Caco-2 (cell line): ENCODE data around the gene SYNGR3. TPM values are rescaled to one million over a fixed set of nuclear protein-coding genes. Genes with fewer than 3 reads are reported as not detected.

Experiments
- BruUV-seq: library from RNA; stranded (reverse); fragments of 400-500 nt; replicated peaks from 2 replicates; lab custom pipeline; 2021; lab: Mats Ljungman, UMichigan
- CTCF ChIA-PET: fragments of 300-600 bp; sonication (Branson Sonifier 250); formaldehyde crosslinking; loops from one replicate; lab custom pipeline; 2022; ENCODE audit warnings: antibody characterized with exemption; lab: Charles Lee
- POLR2A ChIA-PET: fragments of 300-600 bp; sonication (Branson Sonifier 250); formaldehyde crosslinking; loops from one replicate; lab custom pipeline; 2022; ENCODE audit warnings: antibody characterized with exemption; lab: Charles Lee
- DNase-seq, 2 experiments: peaks; one replicate each; pipeline versions ENCODE4 v3.0.0 to v3.0.0-alpha.2; 2020 to 2022
- H3K27me3 ChIP-seq: replicated peaks from 2 replicates; pipeline ENCODE4 v1.6.0; 2011; ENCODE audit warnings: low read length; ENCODE audit not compliant: control insufficient read depth, insufficient read depth
- H3K36me3 ChIP-seq: 2 replicates; pipeline ENCODE4 v1.5.1; 2011; ENCODE audit warnings: low read length; ENCODE audit not compliant: control insufficient read depth, insufficient read depth
- H3K4me1 ChIP-seq: fragments of 250-450 bp; sonication (Bioruptor Pico); 2 replicates; pipeline ENCODE4 v1.5.1; 2020; ENCODE audit warnings: mild to moderate bottlenecking
- H3K4me3 ChIP-seq: 2 replicates; pipeline ENCODE4 v1.5.1; 2011; ENCODE audit warnings: low read depth, mild to moderate bottlenecking, control low read depth, low read length
- H3K9me3 ChIP-seq: fragments of 250-450 bp; sonication (Bioruptor Pico); 2 replicates; pipeline ENCODE4 v1.5.1; 2020; ENCODE audit warnings: mild to moderate bottlenecking, moderate library complexity
- H3K27ac Mint-ChIP-seq: one replicate; pipeline ENCODE4 v1.8.0; 2022; ENCODE audit warnings: mixed read lengths; ENCODE audit not compliant: unreplicated experiment
- H3K27me3 Mint-ChIP-seq: one replicate; pipeline ENCODE4 v1.8.0; 2022; ENCODE audit warnings: mixed read lengths; ENCODE audit not compliant: insufficient read depth, unreplicated experiment
- H3K36me3 Mint-ChIP-seq: one replicate; pipeline ENCODE4 v1.8.0; 2022; ENCODE audit warnings: mild to moderate bottlenecking, mixed read lengths; ENCODE audit not compliant: insufficient read depth, unreplicated experiment
- H3K4me1 Mint-ChIP-seq: one replicate; pipeline ENCODE4 v1.8.0; 2022; ENCODE audit warnings: low read depth, mixed read lengths; ENCODE audit not compliant: unreplicated experiment
- H3K4me3 Mint-ChIP-seq: one replicate; pipeline ENCODE4 v1.8.0; 2022; ENCODE audit warnings: mild to moderate bottlenecking, moderate library complexity, mixed read lengths; ENCODE audit not compliant: unreplicated experiment
- H3K9me3 Mint-ChIP-seq: one replicate; pipeline ENCODE4 v1.8.0; 2022; ENCODE audit warnings: mixed read lengths; ENCODE audit not compliant: unreplicated experiment
- intact Hi-C: fragments of 100-400 bp; cut with micrococcal nuclease; formaldehyde crosslinking; loops from one replicate; pipeline ENCODE4 v1.10.0; 2022; ENCODE audit not compliant: unreplicated experiment
- total RNA-seq: library from RNA; stranded (reverse); gene quantifications from 2 replicates; pipeline ENCODE4 v1.2.3, GENCODE V29; 2022
- TF ChIP-seq, protein P1 (sequence below), 2 experiments: fragments of 200-600 bp in 1 of 2; IDR thresholded peaks; 1 replicate in 1 of 2; 2 replicates in 1 of 2; pipeline versions ENCODE4 v1.5.1 to v1.8.0; 2011 to 2022; ENCODE audit warnings: antibody characterized with exemption in 1 of 2, control low read depth in 1 of 2, inconsistent platforms in 1 of 2, low read depth in 1 of 2, low read length in 1 of 2, mild to moderate bottlenecking in 1 of 2, moderate library complexity in 1 of 2; ENCODE audit not compliant: insufficient read depth in 1 of 2, severe bottlenecking in 1 of 2, unreplicated experiment in 1 of 2

The SYNGR3 gene
- total RNA-seq, 1 experiment from 2014 or later, result 2.9 TPM

DNA sequence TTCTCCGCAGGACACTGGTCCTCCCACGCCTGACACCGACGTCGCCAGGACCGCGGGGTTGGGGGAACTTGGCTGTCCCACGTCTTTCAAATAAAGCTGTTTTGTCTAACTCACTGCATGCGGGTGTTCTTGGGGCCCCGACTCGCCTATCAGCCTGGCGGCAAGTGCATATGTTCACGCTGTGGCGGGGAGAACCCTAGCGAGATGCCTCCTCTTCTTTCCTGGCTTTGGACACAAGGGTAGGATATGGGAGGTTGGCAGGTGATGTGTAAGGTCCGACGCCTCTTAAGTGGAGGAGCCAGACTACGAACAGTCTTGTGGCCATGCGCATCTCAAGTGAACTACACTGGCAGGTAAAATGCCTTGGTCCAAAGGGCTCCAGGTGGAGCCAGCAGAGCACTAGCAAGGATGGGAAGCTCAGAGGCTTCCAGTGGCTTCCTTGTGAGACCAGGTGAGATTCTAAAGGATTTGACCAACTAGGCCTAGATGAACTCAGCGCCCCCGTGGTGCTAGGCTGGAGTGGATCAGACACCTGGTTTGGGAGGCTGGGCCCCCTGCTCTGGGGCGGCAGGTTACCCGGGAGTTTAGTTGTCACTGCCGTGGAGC lies 24.3 kb upstream of the SYNGR3 start:
- POLR2A ChIA-PET, result interaction anchor here (0.6 to 1.9 kb wide), 17 partner anchors 19 to 288 kb away, joined by 3 to 36 read pairs (median 6); partner anchors contain the start of genes ECI1, GFER, JPT2 and MSRB1
- peaks cover 8% of the 10 kb centered on the region for H3K36me3 ChIP-seq
- Mint-ChIP-seq H3K27ac (peak overlapping the region; percentile 96), H3K4me1 (peaks cover 20% of the 10 kb centered on the region), H3K27me3 (no peaks in the 10 kb centered on the region), H3K36me3 (peaks cover 55% of the 10 kb centered on the region), H3K4me3 (peak overlapping the region; percentile 76), H3K9me3 (no peaks in the 10 kb centered on the region)
- peak overlapping the region; percentile 83 for H3K4me3 ChIP-seq
- DNase-seq, result no peak
- TF ChIP-seq, protein P1, sequence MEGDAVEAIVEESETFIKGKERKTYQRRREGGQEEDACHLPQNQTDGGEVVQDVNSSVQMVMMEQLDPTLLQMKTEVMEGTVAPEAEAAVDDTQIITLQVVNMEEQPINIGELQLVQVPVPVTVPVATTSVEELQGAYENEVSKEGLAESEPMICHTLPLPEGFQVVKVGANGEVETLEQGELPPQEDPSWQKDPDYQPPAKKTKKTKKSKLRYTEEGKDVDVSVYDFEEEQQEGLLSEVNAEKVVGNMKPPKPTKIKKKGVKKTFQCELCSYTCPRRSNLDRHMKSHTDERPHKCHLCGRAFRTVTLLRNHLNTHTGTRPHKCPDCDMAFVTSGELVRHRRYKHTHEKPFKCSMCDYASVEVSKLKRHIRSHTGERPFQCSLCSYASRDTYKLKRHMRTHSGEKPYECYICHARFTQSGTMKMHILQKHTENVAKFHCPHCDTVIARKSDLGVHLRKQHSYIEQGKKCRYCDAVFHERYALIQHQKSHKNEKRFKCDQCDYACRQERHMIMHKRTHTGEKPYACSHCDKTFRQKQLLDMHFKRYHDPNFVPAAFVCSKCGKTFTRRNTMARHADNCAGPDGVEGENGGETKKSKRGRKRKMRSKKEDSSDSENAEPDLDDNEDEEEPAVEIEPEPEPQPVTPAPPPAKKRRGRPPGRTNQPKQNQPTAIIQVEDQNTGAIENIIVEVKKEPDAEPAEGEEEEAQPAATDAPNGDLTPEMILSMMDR (IDR thresholded peaks at IDR 0.05; ENCODE audit: insufficient read depth in 1 of 2, low read depth in 1 of 2, low read length in 1 of 2, severe bottlenecking in 1 of 2, unreplicated experiment in 1 of 2), result no peak
- no peaks in the 10 kb centered on the region for H3K27me3 ChIP-seq
- TSS peak; percentile 64 for BruUV-seq
- H3K4me1 ChIP-seq, result peaks cover 17% of the 10 kb centered on the region
- intact Hi-C loops, result no loop called here
- CTCF ChIA-PET, result interaction anchor here (1.1 kb wide), 1 partner anchor 24 kb away, joined by 3 read pairs; the partner anchor contains the start of gene SYNGR3
- H3K9me3 ChIP-seq, result no peaks in the 10 kb centered on the region

DNA sequence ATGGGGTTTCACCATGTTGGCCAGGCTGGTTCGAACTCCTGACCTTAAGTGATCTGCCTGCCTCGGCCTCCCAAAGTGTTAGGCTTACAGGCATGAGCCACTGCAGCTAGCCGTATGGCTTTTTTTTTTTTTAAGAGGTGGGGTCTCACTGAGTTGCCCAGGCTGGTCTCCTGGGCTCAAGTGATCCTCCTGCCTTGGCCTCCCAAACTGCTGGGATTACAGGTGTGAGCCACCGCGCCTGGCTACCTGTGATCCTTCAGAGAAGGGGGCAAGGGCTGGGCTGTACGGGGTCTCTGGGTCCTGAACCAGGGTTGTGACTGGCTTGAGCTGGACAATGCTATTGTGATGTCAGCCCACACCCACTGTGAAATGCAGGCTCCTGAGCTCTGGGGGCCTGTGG lies 23.3 kb upstream of the SYNGR3 start, which contains the start of gene RNF151:
RNF151 (plus strand) TSS at position 397 of the 400 bp plus-strand sequence. CDS start 26 bp downstream, outside the sequence.
- no peaks in the 10 kb centered on the region for H3K9me3 Mint-ChIP-seq
- no peak for DNase-seq
- Histone ChIP-seq H3K4me3 (peak within 1 kb of the TSS; percentile 83), H3K4me1 (peaks cover 17% of the 10 kb centered on the region), H3K27me3 (no peaks in the 10 kb centered on the region), H3K9me3 (no peaks in the 10 kb centered on the region), H3K36me3 (peaks cover 8% of the 10 kb centered on the region)
- intact Hi-C loops, result no loop called here
- peaks cover 49% of the 10 kb centered on the region for H3K36me3 Mint-ChIP-seq
- H3K27me3 Mint-ChIP-seq, result no peaks in the 10 kb centered on the region
- H3K4me3 Mint-ChIP-seq, result peak within 1 kb of the TSS; percentile 76
- H3K4me1 Mint-ChIP-seq, result peaks cover 12% of the 10 kb centered on the region
- TF ChIP-seq, protein P1 (IDR thresholded peaks at IDR 0.05; ENCODE audit: insufficient read depth in 1 of 2, low read depth in 1 of 2, low read length in 1 of 2, severe bottlenecking in 1 of 2, unreplicated experiment in 1 of 2), result no peak
- ChIA-PET POLR2A (no interaction called here), CTCF (no interaction called here)
- H3K27ac Mint-ChIP-seq, result peak within 1 kb of the TSS; percentile 96
- BruUV-seq, result no TSS peak

DNA sequence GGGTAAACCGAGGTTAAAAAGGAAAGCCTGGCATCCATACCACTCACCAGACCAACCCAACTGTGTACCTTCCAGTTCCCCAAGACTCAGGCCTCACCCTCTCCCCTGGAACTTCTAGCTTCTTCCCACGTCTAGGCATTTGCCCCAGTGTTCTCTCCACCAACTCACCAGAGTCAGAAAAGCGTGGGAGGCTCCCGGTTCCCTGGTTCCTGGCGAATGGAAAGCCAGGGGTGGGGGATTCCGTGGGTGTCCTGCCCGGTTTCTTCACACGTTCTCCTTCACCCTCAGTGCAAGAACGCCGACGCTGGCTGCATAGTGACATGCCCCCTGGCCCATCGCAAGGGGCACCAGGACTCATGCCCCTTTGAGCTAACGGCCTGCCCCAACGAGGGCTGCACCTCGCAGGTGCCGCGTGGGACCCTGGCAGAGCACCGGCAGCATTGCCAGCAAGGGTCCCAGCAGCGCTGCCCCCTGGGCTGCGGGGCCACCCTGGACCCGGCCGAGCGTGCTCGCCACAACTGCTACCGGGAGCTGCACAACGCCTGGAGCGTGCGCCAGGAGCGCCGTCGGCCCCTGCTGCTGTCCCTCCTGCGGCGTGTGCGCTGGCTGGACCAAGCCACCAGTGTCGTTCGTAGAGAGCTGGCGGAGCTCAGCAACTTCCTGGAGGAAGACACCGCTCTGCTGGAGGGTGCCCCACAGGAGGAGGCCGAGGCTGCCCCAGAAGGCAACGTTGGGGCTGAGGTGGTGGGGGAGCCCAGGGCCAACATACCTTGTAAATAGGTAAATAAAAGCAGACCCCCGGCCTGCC lies 21.4 kb upstream of the SYNGR3 start:
- intact Hi-C loops, result no loop called here
- POLR2A ChIA-PET, result no interaction called here

More for the DNA sequence above, 21.4 kb upstream of the SYNGR3 start:
- BruUV-seq, result no TSS peak
- H3K36me3 Mint-ChIP-seq, result peaks cover 38% of the 10 kb centered on the region
- H3K27me3 ChIP-seq, result no peaks in the 10 kb centered on the region
- no peaks in the 10 kb centered on the region for H3K9me3 ChIP-seq
- H3K4me3 ChIP-seq, result no peak overlapping the region
- no peak overlapping the region for H3K27ac Mint-ChIP-seq
- TF ChIP-seq, protein P1 (IDR thresholded peaks at IDR 0.05; ENCODE audit: insufficient read depth in 1 of 2, low read depth in 1 of 2, low read length in 1 of 2, severe bottlenecking in 1 of 2, unreplicated experiment in 1 of 2), result no peak
- DNase-seq, result no peak
- H3K9me3 Mint-ChIP-seq, result no peaks in the 10 kb centered on the region
- no peaks in the 10 kb centered on the region for H3K27me3 Mint-ChIP-seq
- peaks cover 3% of the 10 kb centered on the region for H3K36me3 ChIP-seq
- H3K4me1 Mint-ChIP-seq, result peaks cover 15% of the 10 kb centered on the region
- no peak overlapping the region for H3K4me3 Mint-ChIP-seq
- H3K4me1 ChIP-seq, result 0 out of 2 replicates have a peak, but pooled peaks cover under 1% of the 10 kb centered on the region
- CTCF ChIA-PET, result no interaction called here
